ENCODE data around the gene OSBPL7. TPM values are rescaled to one million over a fixed set of nuclear protein-coding genes. Genes with fewer than 3 reads are reported as not detected.
A peak's percentile ranks its signal among the peaks of the same experiment; 100 is the strongest.

OSBPL7 gene
- total and polyA plus RNA-seq, 2 of the 4 experiments (the other 2 are of a cell fraction) = 5.2 to 14.5 TPM

DNA sequence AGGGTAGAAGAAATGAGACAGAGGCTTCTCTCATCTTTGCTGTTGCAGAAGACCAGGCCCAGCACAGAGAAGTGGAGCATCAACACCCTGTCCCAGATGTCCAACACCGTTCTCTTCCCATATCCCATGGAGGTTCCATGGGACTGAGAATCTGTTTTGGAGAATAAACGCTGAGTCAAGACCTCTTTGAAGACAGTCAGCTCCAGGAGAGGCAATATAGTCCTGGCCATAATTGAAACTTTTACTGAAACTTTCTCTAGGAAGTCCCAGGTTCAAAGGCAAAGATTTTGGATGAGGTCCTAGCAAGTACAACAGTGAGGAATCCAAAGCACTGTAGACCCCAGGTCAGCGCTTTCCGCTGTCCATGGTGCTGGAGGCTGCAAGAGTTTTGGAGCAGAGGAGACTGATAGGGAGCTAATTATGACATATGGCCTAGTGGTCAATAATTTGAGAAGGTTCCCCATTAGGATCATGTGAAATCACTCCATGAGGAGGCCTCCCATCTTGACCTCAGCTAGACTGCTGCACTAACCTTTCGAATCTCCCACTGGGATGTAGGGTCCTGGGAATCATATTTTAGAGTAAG is 36.0 kb downstream of the OSBPL7 start:
- Histone ChIP-seq H3K27ac (ENCODE audit: insufficient read depth, low read length) (no peak overlapping the region), H3K9me1 (ENCODE audit: insufficient read depth, low read length) (no peaks in the 10 kb centered on the region), H3K79me1 (ENCODE audit: low read depth in 1 of 2, low read length in 2 of 2) (no peaks in the 10 kb centered on the region), H3K4me1 (ENCODE audit: control insufficient read depth, insufficient read depth, low read length) (no peaks in the 10 kb centered on the region), H3K56ac (ENCODE audit: extremely low read depth, insufficient read depth, low read length) (no peak overlapping the region), H2BK20ac (ENCODE audit: low read depth, low read length) (no peak overlapping the region), H3K4me2 (ENCODE audit: low read depth, low read length) (no peak overlapping the region), H3K23ac (ENCODE audit: low read depth, low read length) (no peak overlapping the region), H3K9me3 (ENCODE audit: control insufficient read depth, insufficient read depth, low read length) (no peaks in the 10 kb centered on the region), H2BK5ac (ENCODE audit: low read depth, low read length, poor library complexity, severe bottlenecking) (no peak overlapping the region), H2AK9ac (replicated peaks; ENCODE audit: low read depth, low read length, poor library complexity) (no peak overlapping the region), H3K36me3 (ENCODE audit: control insufficient read depth, insufficient read depth, low read length) (no peaks in the 10 kb centered on the region), H4K91ac (ENCODE audit: insufficient read depth, low read depth, low read length) (no peak overlapping the region), H2AFZ (replicated peaks; ENCODE audit: low read length, poor library complexity) (no peak overlapping the region), H2BK15ac (ENCODE audit: low read depth, low read length) (no peak overlapping the region), H4K20me1 (ENCODE audit: insufficient read depth, low read length) (no peaks in the 10 kb centered on the region), H3K4me3 (ENCODE audit: insufficient read depth, low read depth, low read length) (no peak overlapping the region), H2BK120ac (ENCODE audit: low read depth, low read length) (no peak overlapping the region), H3K18ac (ENCODE audit: low read depth, low read length) (no peak overlapping the region), H3K14ac (replicated peaks; ENCODE audit: low read depth, low read length) (no peak overlapping the region), H3K4ac (ENCODE audit: low read depth, low read length) (no peak overlapping the region), H4K5ac (ENCODE audit: low read depth, low read length) (no peak overlapping the region), H3K27me3 (ENCODE audit: control insufficient read depth, insufficient read depth, low read length) (peaks cover 46% of the 10 kb centered on the region), H3K9ac (ENCODE audit: low read depth, low read length) (no peak overlapping the region), H2AK5ac (ENCODE audit: low read depth, low read length) (no peak overlapping the region), H4K8ac (ENCODE audit: low read depth in 2 of 2, low read length in 2 of 2) (no peak overlapping the region)
- ATAC-seq (ENCODE audit: low read depth) = no peak
- TF ChIP-seq BHLHE40 (IDR thresholded peaks at IDR 0.05; ENCODE audit: low read depth, low read length) = no peak
- TF ChIP-seq CEBPB (IDR thresholded peaks at IDR 0.05; ENCODE audit: low read depth, low read length) = no peak
- no peak for TF ChIP-seq FOS (IDR thresholded peaks at IDR 0.05; ENCODE audit: low read depth, low read length)
- TF ChIP-seq, protein P1, sequence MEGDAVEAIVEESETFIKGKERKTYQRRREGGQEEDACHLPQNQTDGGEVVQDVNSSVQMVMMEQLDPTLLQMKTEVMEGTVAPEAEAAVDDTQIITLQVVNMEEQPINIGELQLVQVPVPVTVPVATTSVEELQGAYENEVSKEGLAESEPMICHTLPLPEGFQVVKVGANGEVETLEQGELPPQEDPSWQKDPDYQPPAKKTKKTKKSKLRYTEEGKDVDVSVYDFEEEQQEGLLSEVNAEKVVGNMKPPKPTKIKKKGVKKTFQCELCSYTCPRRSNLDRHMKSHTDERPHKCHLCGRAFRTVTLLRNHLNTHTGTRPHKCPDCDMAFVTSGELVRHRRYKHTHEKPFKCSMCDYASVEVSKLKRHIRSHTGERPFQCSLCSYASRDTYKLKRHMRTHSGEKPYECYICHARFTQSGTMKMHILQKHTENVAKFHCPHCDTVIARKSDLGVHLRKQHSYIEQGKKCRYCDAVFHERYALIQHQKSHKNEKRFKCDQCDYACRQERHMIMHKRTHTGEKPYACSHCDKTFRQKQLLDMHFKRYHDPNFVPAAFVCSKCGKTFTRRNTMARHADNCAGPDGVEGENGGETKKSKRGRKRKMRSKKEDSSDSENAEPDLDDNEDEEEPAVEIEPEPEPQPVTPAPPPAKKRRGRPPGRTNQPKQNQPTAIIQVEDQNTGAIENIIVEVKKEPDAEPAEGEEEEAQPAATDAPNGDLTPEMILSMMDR (conservative IDR thresholded peaks at IDR 0.05; ENCODE audit: low read depth, low read length) = no peak
- TF ChIP-seq ELK1 (IDR thresholded peaks at IDR 0.05; ENCODE audit: borderline replicate concordance, low read depth, low read length) = no peak
- no peak for TF ChIP-seq MAFK (IDR thresholded peaks at IDR 0.05; ENCODE audit: low read depth, low read length)
- TF ChIP-seq MAZ (IDR thresholded peaks at IDR 0.05; ENCODE audit: borderline replicate concordance, low read depth, low read length) = no peak
- TF ChIP-seq RCOR1 (IDR thresholded peaks at IDR 0.05; ENCODE audit: insufficient replicate concordance, low read length) = no peak
- no peak for TF ChIP-seq USF2 (IDR thresholded peaks at IDR 0.05; ENCODE audit: low read depth, low read length)
- no peak for TF ChIP-seq NFE2L2 (IDR thresholded peaks at IDR 0.05; ENCODE audit: low read depth, low read length)
- no peak for TF ChIP-seq POLR2A (IDR thresholded peaks at IDR 0.05; ENCODE audit: low read depth, low read length)
- no peak for TF ChIP-seq SMC3 (IDR thresholded peaks at IDR 0.05; ENCODE audit: low read depth, low read length)
- no peak for TF ChIP-seq RAD21 (IDR thresholded peaks at IDR 0.05; ENCODE audit: low read length)
- intact Hi-C loops (cut with micrococcal nuclease) = no loop called here
- no TSS peak for BruUV-seq (replicated peaks)
- ChIA-PET POLR2A (ENCODE audit: unreplicated experiment) (no interaction called here), CTCF (no interaction called here)
- no CpG with 5 or more reads among the region's 5 CpGs for WGBS, 2 experiments (ENCODE audit: extremely low coverage in 2 of 2, insufficient read length in 1 of 2)
- dilution Hi-C loops (cut with HindIII; ENCODE audit: low sequenced_read_pairs, unreplicated experiment) = no loop called here
- in situ Hi-C loops (cut with MboI; ENCODE audit: low sequenced_read_pairs) = no loop called here
- peak; percentile 16 for DNase-seq

Measured in IMR-90 (cell line).